OCI-LY3 (cell line): ENCODE results near the gene NCKAP1.

Experiments used
- CTCF ChIP-seq: fragments of 200-600, 300-600 bp; sonication (generic); IDR thresholded peaks from 2 replicates; pipeline ENCODE4 v1.5.1; 2014; ENCODE audit warnings: antibody characterized with exemption, low read length, low read depth
- EZH2phosphoT487 ChIP-seq: fragments of 200-600 bp; shearing (Covaris generic); IDR thresholded peaks from 2 replicates; pipeline ENCODE4 v1.6.1; 2018; ENCODE audit warnings: antibody characterized with exemption, mixed run types, low read depth

- no peak for TF ChIP-seq CTCF
- no peak for TF ChIP-seq EZH2phosphoT487
These were observed 88.6 kb downstream of the NCKAP1 start for GRCh38 chr2:182949572-182950189.
